ENCODE measurements around the gene SMLR1. TPM values are rescaled to one million over a fixed set of nuclear protein-coding genes. Genes with fewer than 3 reads are reported as not detected.
"Not testable (repeated sequence)": the region's sequence is repeated elsewhere in the genome, so short reads cannot be mapped to it uniquely, and the experiment has no call there.

The SMLR1 gene
- total RNA-seq, 2 donors from 2014 or later = not detected

DNA sequence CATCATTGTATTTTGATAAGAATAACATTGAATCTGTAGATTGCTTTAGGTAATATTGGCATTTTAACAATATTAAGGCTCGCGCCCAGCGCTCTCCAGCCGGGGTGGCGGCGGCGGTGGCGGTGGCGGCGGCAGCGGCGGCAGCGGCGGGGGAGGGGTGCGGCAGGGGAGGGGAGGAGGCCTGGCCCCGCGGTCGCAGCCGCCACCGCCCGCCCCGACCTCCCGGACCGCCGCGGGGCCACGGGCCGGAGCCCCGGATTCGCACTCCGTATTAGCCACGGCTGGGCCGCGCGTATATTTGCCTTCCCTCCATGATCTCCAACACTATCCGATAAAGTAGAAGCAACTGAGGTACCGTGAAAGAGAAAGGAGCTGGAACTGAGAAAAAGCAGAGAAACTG, 25.8 kb upstream of the SMLR1 start:
- H3K9me3 Mint-ChIP-seq, ATAC-seq: not testable (repeated sequence)

DNA sequence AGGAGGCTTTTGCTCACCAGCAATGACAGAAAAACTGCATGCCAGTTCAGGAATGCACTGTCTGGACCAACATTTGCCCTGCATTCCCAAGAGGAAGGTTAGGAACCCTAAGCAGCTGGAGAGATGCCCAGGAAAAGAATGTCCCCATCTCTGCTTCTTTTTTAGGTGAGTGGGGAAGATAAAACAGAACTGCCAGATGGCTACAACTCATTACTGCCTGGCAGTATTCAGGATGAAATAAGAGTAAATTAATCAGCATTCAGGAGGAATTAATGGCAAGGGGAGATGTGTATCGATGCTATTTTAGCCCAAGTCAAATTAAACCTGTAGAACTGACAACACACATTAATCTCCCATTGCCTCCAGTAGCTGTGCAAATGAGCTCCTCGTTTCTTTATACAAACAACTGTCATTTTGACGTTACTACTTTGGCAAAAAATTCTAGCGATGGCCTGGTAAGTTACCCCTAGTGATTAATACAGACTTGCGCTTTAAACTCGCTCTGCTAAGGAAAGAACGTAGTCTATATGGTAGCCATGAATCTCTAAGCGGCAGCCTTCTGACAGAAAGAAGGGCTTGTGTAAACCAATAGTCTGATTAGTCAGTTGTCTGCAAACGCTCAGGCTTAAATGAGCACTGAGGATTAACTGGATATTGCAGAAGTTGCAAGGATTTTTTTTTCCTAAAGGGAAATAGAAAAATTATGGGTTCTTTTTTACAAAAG, 16.7 kb upstream of the SMLR1 start:
- H3K4me1 Mint-ChIP-seq (ENCODE audit: low read depth in 2 of 2) = no peaks in the 10 kb centered on the region
- H3K4me3 Mint-ChIP-seq = no peak overlapping the region
- H3K27me3 Mint-ChIP-seq = peaks cover 0 to 2% of the 10 kb centered on the region in 2 donors
- no peak overlapping the region for H3K27ac Mint-ChIP-seq
- no peak for ATAC-seq
- H3K36me3 Mint-ChIP-seq = no peaks in the 10 kb centered on the region
- no peaks in the 10 kb centered on the region for H3K9me3 Mint-ChIP-seq
- no peak for DNase-seq (ENCODE audit: low spot score)

More for the DNA sequence above, 25.8 kb upstream of the SMLR1 start:
- H3K36me3 Mint-ChIP-seq; H3K4me3 Mint-ChIP-seq; H3K27ac Mint-ChIP-seq; H3K4me1 Mint-ChIP-seq (ENCODE audit: low read depth in 2 of 2); DNase-seq (ENCODE audit: low spot score); H3K27me3 Mint-ChIP-seq: not testable (repeated sequence)

DNA sequence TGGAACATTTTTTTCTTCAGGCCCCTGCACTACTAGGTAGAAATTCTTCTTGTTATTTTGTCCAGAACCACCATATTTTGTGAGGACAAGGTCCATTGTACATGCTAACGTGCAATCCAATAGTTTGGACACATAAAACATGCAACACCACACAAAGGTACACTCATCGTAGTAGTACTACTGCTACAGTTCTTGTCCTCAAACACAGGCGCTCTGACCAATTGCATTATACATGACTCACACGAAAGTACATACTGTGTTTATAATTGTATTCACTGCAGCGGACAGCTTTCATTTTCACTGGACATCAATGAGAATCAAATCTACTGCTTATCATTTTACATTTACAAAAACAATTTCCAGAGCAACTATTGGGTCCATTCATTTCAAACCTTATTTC, 15.3 kb upstream of the SMLR1 start:
- H3K4me1 Mint-ChIP-seq (ENCODE audit: low read depth in 2 of 2) = no peaks in the 10 kb centered on the region
- H3K4me3 Mint-ChIP-seq = no peak overlapping the region
- no peaks in the 10 kb centered on the region for H3K36me3 Mint-ChIP-seq
- H3K27me3 Mint-ChIP-seq = no peaks in the 10 kb centered on the region
- ATAC-seq (no peak), DNase-seq (ENCODE audit: low spot score) (no peak)
- H3K9me3 Mint-ChIP-seq = no peaks in the 10 kb centered on the region
- no peak overlapping the region for H3K27ac Mint-ChIP-seq

DNA sequence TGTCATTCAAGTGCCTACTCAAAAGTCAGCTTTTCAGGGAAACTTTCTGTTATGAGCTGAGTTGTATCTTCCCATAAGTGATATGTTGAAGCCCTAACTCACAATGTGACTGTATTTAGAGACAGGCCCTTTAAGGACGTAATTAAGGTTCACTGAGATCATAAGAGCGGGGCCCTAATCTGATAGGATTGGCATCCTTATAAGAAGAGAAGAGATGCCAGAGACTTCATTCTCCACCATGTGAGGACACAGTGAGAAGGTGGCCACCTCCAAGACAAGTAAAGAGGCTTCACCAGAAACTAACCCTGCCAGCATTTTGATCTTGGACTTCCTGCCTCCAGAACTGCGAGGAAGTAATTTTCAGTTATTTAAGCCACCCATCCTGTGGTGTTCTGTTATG, 12.7 kb upstream of the SMLR1 start:
- Mint-ChIP-seq H3K36me3 (peaks cover 12% of the 10 kb centered on the region), H3K27ac (no peak overlapping the region), H3K4me1 (ENCODE audit: low read depth in 2 of 2) (no peaks in the 10 kb centered on the region), H3K27me3 (peaks cover 0 to 7% of the 10 kb centered on the region in 2 donors), H3K9me3 (peaks cover 2% of the 10 kb centered on the region), H3K4me3 (no peak overlapping the region)
- DNase-seq (ENCODE audit: low spot score) (no peak), ATAC-seq (no peak)

DNA sequence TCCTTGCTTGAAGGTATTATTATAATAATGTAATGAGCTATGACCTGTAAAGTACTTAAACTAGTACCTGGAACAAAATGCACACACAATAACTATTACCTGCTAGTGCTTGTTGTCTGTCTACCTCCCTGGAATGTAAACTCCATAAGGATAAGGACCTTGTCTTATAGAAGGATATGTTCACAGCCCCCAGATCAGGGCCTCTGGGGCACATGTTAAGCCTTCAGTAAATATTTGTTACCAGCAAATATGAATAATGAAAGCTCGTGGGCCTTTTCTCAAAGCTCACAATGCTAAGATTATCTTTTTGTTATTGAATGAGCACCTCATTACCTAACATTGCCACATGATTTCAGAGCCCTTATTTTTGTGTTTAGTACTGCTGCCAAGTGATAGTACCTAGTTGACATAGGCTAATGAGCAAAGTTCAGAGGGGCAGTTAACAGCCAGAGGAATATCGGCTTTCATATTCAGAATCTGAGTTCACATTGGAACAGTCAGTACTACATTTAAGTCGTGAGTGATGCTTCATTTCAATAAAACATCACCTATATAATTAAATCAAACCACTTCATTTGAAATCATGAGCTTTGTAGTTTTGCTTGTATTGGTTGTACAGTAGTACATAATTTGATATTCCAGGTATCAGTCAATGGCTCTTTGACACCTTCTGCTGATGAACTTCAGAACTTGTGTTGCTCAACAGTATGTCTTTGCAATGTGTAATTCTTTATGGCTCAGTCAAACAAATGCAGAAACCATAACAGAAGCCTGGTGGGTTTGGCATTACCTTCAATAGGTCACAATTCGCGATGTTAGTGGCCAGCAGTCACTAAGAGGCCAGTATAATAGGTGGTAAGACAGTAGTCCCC, 11.8 kb upstream of the SMLR1 start:
- H3K27ac Mint-ChIP-seq = no peak overlapping the region
- no peaks in the 10 kb centered on the region for H3K4me1 Mint-ChIP-seq (ENCODE audit: low read depth in 2 of 2)
- H3K27me3 Mint-ChIP-seq = peaks cover 0 to 11% of the 10 kb centered on the region in 2 donors
- peaks cover 2% of the 10 kb centered on the region for H3K9me3 Mint-ChIP-seq
- H3K4me3 Mint-ChIP-seq = no peak overlapping the region
- DNase-seq (ENCODE audit: low spot score) = no peak
- no peak for ATAC-seq
- peaks cover 12% of the 10 kb centered on the region for H3K36me3 Mint-ChIP-seq

DNA sequence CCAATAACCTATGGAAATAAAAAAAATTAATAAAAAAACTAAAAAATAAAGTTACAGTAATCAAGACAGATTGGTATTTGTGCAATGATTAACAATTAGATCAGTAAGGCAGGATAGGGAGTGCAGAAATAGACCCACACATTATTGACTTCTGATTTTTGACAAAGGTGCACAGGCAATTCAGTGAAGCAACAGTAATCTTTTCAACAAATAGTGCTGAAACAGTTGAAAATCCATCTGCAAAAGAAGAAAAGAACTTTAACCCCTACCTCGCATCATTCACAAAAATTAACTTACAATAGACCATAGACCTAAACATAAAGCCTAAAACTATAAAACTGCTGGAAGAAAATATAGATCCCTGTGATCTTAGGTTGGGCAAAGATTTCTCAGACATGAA, 4.5 kb upstream of the SMLR1 start:
- peaks cover 2% of the 10 kb centered on the region for H3K9me3 Mint-ChIP-seq
- H3K27ac Mint-ChIP-seq = no peak overlapping the region
- peaks cover 3 to 11% of the 10 kb centered on the region in 2 donors for H3K27me3 Mint-ChIP-seq
- H3K36me3 Mint-ChIP-seq = peaks cover 5% of the 10 kb centered on the region
- ATAC-seq = no peak
- H3K4me1 Mint-ChIP-seq (ENCODE audit: low read depth in 2 of 2) = no peaks in the 10 kb centered on the region
- no peak for DNase-seq (ENCODE audit: low spot score)
- H3K4me3 Mint-ChIP-seq = no peak overlapping the region

DNA sequence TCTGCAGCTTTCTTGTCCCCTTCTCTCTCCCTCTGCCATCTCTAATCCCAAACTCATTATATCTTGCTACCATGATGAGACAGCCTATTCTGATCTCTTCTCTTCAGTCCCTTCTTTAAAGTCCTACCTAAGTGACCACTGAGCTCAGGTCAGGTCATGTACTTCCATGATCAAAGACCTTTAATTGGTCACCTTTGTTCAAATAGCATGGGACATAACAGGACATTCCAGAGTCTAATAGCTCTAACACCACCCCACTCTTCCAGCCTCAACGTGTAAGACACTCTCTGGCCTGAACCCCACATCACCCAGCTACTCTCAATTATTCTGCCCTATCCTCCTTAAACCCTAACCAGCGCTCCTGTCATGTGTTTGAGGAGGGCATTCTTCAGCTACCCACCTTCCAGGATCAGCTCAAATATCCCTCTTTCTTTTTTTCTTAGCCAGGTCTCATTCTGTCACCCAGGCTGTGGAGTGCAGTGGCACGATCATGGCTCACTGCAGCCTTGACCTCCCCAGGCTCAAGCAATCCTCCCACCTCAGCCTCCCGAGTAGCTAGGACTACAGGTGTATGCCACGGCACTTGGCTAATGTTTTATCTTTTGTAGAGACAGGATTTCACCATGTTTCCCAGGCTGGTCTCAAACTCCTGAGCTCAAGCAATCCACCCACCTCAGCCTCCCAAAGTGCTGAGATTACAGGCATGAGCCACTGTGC, 2.1 kb upstream of the SMLR1 start:
- no peaks in the 10 kb centered on the region for H3K4me1 Mint-ChIP-seq (ENCODE audit: low read depth in 2 of 2)
- peaks cover 0 to 3% of the 10 kb centered on the region in 2 donors for H3K27me3 Mint-ChIP-seq
- ATAC-seq (peak in 1 of 2 donors; percentile 52), DNase-seq (ENCODE audit: low spot score) (no peak)
- no peak overlapping the region for H3K4me3 Mint-ChIP-seq
- H3K36me3 Mint-ChIP-seq = no peaks in the 10 kb centered on the region
- no peak overlapping the region for H3K27ac Mint-ChIP-seq
- H3K9me3 Mint-ChIP-seq = no peaks in the 10 kb centered on the region

DNA sequence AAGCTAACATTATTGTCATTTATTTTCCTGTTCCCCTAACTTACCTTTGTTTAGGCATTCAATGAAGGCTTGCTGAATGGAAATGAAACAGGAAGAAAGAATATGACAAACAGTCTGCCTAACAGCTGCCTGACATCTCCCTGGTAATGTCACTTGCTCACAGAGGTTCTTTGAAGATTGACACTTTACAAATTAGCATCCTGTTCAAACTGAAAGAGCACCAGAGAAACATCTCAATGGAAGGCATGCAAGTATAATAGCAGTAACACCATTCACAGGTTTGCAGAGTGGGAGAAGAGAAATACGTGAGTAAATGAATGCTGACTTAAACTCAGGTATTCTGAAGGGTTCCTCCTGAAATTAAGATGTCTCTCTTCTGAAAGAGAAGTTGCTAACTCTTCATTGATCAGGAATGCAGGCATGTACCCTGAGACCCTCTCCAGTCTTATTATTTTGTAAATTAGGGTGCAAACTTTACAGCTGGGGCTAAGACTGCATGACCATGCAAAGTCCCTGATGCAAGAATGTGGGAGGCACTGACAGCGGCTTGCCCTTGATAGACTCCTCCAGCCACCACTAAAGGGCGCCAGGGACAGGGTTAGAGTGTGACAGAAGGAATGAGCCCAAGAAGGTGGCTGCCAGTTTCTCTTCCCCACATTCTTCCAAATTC, 1.3 kb upstream of the SMLR1 start:
- H3K4me3 Mint-ChIP-seq = no peak overlapping the region
- no peaks in the 10 kb centered on the region for H3K9me3 Mint-ChIP-seq
- no peaks in the 10 kb centered on the region for H3K4me1 Mint-ChIP-seq (ENCODE audit: low read depth in 2 of 2)
- H3K36me3 Mint-ChIP-seq = no peaks in the 10 kb centered on the region
- no peak for ATAC-seq
- peaks cover 0 to 3% of the 10 kb centered on the region in 2 donors for H3K27me3 Mint-ChIP-seq
- no peak overlapping the region for H3K27ac Mint-ChIP-seq
- no peak for DNase-seq (ENCODE audit: low spot score)

DNA sequence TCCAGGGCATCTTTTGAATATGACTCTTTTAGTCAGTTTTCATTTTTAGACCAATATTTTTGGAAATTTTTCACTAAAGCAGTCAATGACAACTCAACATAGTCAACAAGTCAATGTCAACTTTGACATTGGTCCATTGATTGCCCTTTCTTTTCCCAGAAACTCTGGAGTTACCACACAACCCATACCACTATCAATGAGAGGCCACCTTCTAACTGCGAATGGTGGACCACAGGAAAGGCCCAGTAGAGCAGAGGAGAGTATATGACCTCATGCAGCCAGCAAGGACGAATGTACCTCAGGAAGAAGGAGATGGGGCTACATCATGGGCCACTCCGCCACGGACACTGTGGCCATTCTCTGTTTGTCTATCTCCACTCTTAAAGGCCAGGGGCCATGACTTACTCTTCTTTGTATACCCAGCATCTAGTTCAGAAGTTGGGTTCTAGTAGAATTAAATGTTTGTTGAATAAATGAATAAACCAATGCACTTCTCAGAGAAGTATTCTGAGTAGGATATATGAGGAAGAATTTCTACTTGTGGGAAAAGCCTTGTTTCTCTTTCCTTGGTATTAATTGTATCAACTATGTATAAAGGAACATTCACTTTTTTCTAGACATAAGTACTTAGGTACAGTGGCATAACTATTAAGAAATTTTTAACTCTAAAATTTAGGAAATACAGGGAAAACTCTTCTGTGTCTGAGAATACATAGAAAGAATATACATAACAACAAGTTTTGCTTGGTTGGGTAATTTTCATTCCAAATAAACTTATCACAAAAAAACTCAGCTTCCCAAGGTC, 562 bp upstream of the SMLR1 start:
- no peaks in the 10 kb centered on the region for H3K9me3 Mint-ChIP-seq
- ATAC-seq = no peak
- H3K27ac Mint-ChIP-seq = no peak overlapping the region
- no peak overlapping the region for H3K4me3 Mint-ChIP-seq
- H3K27me3 Mint-ChIP-seq = no peaks in the 10 kb centered on the region
- no peaks in the 10 kb centered on the region for H3K36me3 Mint-ChIP-seq
- no peaks in the 10 kb centered on the region for H3K4me1 Mint-ChIP-seq (ENCODE audit: low read depth in 2 of 2)
- DNase-seq (ENCODE audit: low spot score) = no peak

DNA sequence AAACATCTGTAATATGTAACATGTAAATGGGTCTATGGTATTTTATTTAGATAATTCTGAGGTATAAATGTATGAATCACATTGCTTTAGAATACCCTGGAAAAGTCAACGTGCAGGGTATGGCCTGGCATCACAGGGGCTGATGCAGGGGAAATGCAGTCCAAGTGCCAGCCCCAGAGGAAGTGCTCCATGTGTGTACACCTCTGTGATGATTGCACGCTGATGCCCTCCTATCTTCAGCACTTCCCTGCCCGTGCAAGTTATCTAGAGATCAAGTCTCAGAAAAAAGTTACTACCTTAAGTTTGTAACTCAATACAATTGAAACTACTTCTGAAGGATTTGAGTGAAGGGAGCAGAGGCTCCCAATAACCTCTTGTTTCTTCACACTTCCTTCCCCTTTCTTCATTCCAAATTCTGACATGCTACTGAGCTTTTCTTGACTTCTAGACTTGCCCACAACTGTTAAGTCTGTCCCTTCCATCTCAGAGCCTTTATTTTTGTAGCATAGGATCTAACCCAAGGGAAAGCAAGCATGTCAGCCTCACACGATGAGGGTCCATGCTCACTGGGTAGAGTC, 2.2 kb downstream of the SMLR1 start:
- Mint-ChIP-seq H3K9me3 (no peaks in the 10 kb centered on the region), H3K4me3 (no peak overlapping the region), H3K36me3 (no peaks in the 10 kb centered on the region), H3K27ac (no peak overlapping the region), H3K4me1 (ENCODE audit: low read depth in 2 of 2) (no peaks in the 10 kb centered on the region), H3K27me3 (no peaks in the 10 kb centered on the region)
- ATAC-seq (no peak), DNase-seq (ENCODE audit: low spot score) (no peak)

DNA sequence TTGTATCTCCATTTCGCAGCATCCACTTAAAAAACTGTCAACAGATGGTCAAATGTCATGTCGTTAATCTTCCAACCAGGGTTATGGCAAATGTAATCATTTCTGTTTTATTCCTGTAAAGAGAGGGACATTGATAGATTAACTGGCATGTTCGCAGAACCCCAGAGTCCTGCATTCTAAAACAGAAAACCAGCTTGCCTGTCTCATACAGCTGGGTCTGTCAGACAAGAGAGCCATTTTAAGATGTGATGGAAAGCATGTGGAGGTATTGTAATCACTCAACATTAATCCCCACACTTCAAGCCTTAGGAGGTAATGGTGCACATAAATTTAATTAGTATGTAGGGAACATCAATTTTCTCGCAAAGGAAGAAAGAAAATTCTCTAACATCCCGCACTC, 4.4 kb downstream of the SMLR1 start:
- Mint-ChIP-seq H3K4me1 (ENCODE audit: low read depth in 2 of 2) (no peaks in the 10 kb centered on the region), H3K9me3 (no peaks in the 10 kb centered on the region), H3K36me3 (no peaks in the 10 kb centered on the region), H3K27ac (no peak overlapping the region), H3K4me3 (no peak overlapping the region), H3K27me3 (no peaks in the 10 kb centered on the region)
- no peak for ATAC-seq
- no peak for DNase-seq (ENCODE audit: low spot score)

DNA sequence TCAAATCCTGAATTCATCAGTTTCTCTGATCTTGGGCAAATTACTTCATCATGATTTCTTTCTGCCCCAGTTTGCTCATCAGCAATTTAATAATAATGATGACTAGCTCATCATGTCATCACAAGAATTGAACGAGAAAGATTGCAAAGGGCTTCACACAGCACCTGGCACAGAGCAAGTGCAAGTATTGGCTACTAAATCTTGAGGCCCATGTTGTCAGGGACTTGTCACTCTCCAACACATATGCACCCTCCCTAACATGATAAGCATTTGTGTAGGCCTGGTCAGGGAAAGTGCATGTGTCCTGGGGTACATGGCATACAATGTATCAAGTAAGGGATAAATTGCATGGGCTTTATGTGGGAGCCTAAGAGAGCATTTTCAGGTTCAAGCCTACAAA, 6.4 kb downstream of the SMLR1 start:
- no peaks in the 10 kb centered on the region for H3K27me3 Mint-ChIP-seq
- DNase-seq (ENCODE audit: low spot score) (no peak), ATAC-seq (no peak)
- no peak overlapping the region for H3K4me3 Mint-ChIP-seq
- no peaks in the 10 kb centered on the region for H3K36me3 Mint-ChIP-seq
- no peaks in the 10 kb centered on the region for H3K4me1 Mint-ChIP-seq (ENCODE audit: low read depth in 2 of 2)
- no peaks in the 10 kb centered on the region for H3K9me3 Mint-ChIP-seq
- H3K27ac Mint-ChIP-seq = no peak overlapping the region
